ENCODE data around the gene OR6C70.

GRCh38 chr12:55470088-55470829 lies at the start of gene OR6C70:
- TF ChIP-seq CTCF (conservative IDR thresholded peaks at IDR 0.05; ENCODE audit: low read length), result no peak
- no peak for TF ChIP-seq EZH2phosphoT487 (IDR thresholded peaks at IDR 0.05; ENCODE audit: borderline replicate concordance, low read depth, low read length)
